ENCODE results near the gene LHFPL3. TPM values are rescaled to one million over a fixed set of nuclear protein-coding genes. Genes with fewer than 3 reads are reported as not detected.

Gene LHFPL3
- total RNA-seq, 4 donors from 2014 or later: not detected

DNA sequence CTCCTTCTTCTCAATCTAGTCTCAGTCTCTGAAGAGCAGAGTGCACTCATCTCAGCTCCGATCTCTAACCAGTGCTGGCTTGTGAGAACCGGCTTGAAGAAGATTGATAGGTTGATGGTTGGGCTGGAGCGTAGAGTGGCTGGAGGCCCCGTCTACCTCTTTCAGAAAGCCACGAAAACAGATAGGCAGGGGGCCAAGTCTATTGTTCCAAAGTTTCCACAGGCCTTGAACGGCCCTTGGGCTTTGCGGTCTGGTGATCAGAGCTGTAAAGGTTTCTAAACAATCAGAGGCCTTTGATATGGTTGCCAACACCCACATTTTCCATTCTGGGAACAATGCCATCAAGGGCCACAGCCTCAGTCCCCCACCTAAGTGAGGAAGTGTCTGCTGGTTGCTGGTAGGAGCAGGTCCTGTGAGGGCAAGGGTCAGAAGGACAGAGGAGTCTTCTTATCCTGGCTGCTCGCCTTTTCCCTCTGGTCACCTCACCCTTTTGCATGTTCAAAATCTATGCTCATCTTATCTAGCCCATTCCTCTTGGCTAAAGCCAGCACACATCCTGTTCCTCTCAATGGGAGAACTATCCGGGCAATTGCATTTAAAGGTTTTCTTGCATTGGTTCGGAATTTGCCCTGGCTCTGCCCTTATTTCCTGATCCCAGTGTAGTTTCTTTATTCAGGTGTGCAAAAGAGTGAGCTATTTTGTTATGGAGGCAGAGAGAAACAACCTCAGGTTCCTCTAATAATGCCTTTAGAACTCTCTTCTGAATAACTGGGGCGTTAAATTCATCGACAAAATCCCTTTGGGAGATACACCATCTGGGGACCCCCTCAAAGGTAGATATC lies 615.3 kb downstream of the LHFPL3 start:
- H3K36me3 ChIP-seq: no peaks in the 10 kb centered on the region
- intact Hi-C loops (cut with DNase I): no loop called here
- WGBS: 62% methylated on average over 12 of the region's 12 CpGs
- no peak for DNase-seq (ENCODE audit: extremely low spot score)
- peak overlapping the region in 1 of 4 donors; percentile 8 for H3K4me3 ChIP-seq
- H3K4me1 ChIP-seq: peaks cover 33 to 40% (median 36%) of the 10 kb centered on the region in 4 donors
- TF ChIP-seq POLR2AphosphoS5 (IDR thresholded peaks at IDR 0.05): peak in 1 of 2 donors; percentile 51
- no peak for TF ChIP-seq CTCF (IDR thresholded peaks at IDR 0.05)
- H3K27ac ChIP-seq (replicated peaks in 1 of 4): peak overlapping the region; percentile 83 to 87 (median 84)
- no peaks in the 10 kb centered on the region for H3K27me3 ChIP-seq
- no peaks in the 10 kb centered on the region for H3K9me3 ChIP-seq

DNA sequence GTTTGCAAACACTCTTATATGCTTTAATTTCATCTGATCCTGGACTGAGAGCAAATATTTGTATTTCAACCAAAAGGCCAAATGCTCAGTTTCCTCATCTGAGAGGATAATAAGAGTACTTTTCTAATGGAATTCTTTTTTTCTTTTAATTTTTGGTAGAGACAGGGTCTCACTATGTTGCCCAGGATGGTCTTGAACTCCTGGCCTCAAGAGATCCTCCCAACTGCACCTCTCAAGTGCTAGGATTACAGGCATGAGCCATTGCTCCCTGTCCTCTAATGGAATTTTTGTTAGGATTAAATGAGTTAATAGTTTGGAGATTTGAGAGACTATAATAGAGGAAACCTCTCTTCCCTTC lies 617.2 kb downstream of the LHFPL3 start:
- H3K4me3 ChIP-seq: peak overlapping the region in 1 of 4 donors; percentile 26
- DNase-seq (ENCODE audit: extremely low spot score): no peak
- no peaks in the 10 kb centered on the region for H3K9me3 ChIP-seq
- intact Hi-C loops (cut with DNase I): no loop called here
- H3K27me3 ChIP-seq: no peaks in the 10 kb centered on the region
- peak overlapping the region; percentile 83 to 87 (median 84) for H3K27ac ChIP-seq (replicated peaks in 1 of 4)
- H3K4me1 ChIP-seq: peaks cover 33 to 45% (median 37%) of the 10 kb centered on the region in 4 donors
- no peaks in the 10 kb centered on the region for H3K36me3 ChIP-seq
- TF ChIP-seq POLR2AphosphoS5 (IDR thresholded peaks at IDR 0.05) (no peak), EP300 (IDR thresholded peaks at IDR 0.05) (no peak), POLR2A (IDR thresholded peaks at IDR 0.05; ENCODE audit: low read depth) (no peak), CTCF (IDR thresholded peaks at IDR 0.05) (no peak)

DNA sequence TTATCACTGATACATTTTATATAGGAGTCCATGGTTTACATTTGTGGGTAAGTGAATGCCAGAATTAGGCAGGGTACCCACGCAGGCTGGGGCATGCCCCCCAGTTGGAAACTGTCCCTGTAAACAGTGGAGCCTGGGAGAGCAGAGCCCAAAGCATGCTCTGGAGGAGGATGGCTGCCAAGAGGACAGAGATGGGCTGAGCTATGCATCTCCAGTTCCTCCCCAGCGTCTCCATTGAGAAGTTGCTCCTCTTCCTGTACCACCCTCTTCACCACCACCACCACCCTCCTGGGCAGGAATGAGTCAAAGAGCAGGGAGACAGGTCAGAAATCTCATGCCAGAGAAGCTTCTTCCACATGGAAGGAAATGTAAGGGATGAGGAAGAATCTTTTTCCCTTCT lies 617.9 kb downstream of the LHFPL3 start:
- TF ChIP-seq POLR2AphosphoS5 (IDR thresholded peaks at IDR 0.05): no peak
- no peak for TF ChIP-seq CTCF (IDR thresholded peaks at IDR 0.05)
- TF ChIP-seq POLR2A (IDR thresholded peaks at IDR 0.05; ENCODE audit: low read depth): no peak
- TF ChIP-seq EP300 (IDR thresholded peaks at IDR 0.05): no peak
- 19% methylated on average over 2 of the region's 2 CpGs for WGBS
- DNase-seq (ENCODE audit: extremely low spot score): no peak
- H3K4me3 ChIP-seq: no peak overlapping the region
- intact Hi-C loops (cut with DNase I): no loop called here
- H3K4me1 ChIP-seq: peaks cover 33 to 50% (median 41%) of the 10 kb centered on the region in 4 donors
- H3K27me3 ChIP-seq: no peaks in the 10 kb centered on the region
- no peaks in the 10 kb centered on the region for H3K36me3 ChIP-seq
- peak overlapping the region; percentile 83 to 87 (median 84) for H3K27ac ChIP-seq (replicated peaks in 1 of 4)
- H3K9me3 ChIP-seq: no peaks in the 10 kb centered on the region

- DNase-seq (ENCODE audit: extremely low spot score): no peak
- WGBS: 95% methylated on average over 5 of the region's 5 CpGs
- no peaks in the 10 kb centered on the region for H3K27me3 ChIP-seq
- no peaks in the 10 kb centered on the region for H3K36me3 ChIP-seq
- H3K9me3 ChIP-seq: no peaks in the 10 kb centered on the region
- H3K4me3 ChIP-seq: no peak overlapping the region
- H3K27ac ChIP-seq (replicated peaks in 1 of 4): peak overlapping the region in 2 of 4 donors; percentile 33 to 53
- TF ChIP-seq POLR2AphosphoS5 (IDR thresholded peaks at IDR 0.05) (no peak), EP300 (IDR thresholded peaks at IDR 0.05) (no peak), CTCF (IDR thresholded peaks at IDR 0.05) (no peak), POLR2A (IDR thresholded peaks at IDR 0.05; ENCODE audit: low read depth) (no peak)
- intact Hi-C loops (cut with DNase I): no loop called here
- H3K4me1 ChIP-seq: peaks cover 13 to 49% (median 26%) of the 10 kb centered on the region in 4 donors
These were observed 621.6 kb downstream of the LHFPL3 start for GRCh38 chr7:104950006-104950405.

Measured in esophagus muscularis mucosa (tissue), 4 donors.